Measurements from ENCODE around the gene CPTP.

CPTP gene

GRCh38 chr1:1324524-1325287 is at the start of gene CPTP, which contains the start of gene INTS11:
Gene CPTP (plus strand): TSS chr1:1324802. CDS start chr1:1326911, 2,109 bp downstream.
Gene INTS11 (minus strand): TSS chr1:1324660. CDS start chr1:1324608, 52 bp downstream.
- TF ChIP-seq, protein P1, sequence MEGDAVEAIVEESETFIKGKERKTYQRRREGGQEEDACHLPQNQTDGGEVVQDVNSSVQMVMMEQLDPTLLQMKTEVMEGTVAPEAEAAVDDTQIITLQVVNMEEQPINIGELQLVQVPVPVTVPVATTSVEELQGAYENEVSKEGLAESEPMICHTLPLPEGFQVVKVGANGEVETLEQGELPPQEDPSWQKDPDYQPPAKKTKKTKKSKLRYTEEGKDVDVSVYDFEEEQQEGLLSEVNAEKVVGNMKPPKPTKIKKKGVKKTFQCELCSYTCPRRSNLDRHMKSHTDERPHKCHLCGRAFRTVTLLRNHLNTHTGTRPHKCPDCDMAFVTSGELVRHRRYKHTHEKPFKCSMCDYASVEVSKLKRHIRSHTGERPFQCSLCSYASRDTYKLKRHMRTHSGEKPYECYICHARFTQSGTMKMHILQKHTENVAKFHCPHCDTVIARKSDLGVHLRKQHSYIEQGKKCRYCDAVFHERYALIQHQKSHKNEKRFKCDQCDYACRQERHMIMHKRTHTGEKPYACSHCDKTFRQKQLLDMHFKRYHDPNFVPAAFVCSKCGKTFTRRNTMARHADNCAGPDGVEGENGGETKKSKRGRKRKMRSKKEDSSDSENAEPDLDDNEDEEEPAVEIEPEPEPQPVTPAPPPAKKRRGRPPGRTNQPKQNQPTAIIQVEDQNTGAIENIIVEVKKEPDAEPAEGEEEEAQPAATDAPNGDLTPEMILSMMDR (IDR thresholded peaks at IDR 0.05) = peak; percentile 15
- Histone ChIP-seq H3K36me3 (peaks cover 46% of the 10 kb centered on the region), H3K27ac (peak within 1 kb of the TSS; percentile 82), H3K9me3 (no peaks in the 10 kb centered on the region), H3K27me3 (no peaks in the 10 kb centered on the region), H3K4me1 (ENCODE audit: control insufficient read depth in 1 of 2, insufficient read depth in 1 of 2, low read depth in 1 of 2, low read length in 1 of 2) (peaks cover 26 to 33% of the 10 kb centered on the region in 2 experiments), H3K4me3 (ENCODE audit: low read depth in 1 of 2, low read length in 1 of 2) (peak within 1 kb of the TSS; percentile 82 to 94)

- Histone ChIP-seq H3K9me3 (no peaks in the 10 kb centered on the region), H3K4me3 (ENCODE audit: low read depth in 1 of 2, low read length in 1 of 2) (peak overlapping the region in 1 of 2 experiments; percentile 94), H3K27ac (no peak overlapping the region), H3K36me3 (peaks cover 11% of the 10 kb centered on the region), H3K27me3 (no peaks in the 10 kb centered on the region), H3K4me1 (ENCODE audit: control insufficient read depth in 1 of 2, insufficient read depth in 1 of 2, low read depth in 1 of 2, low read length in 1 of 2) (peaks cover 29% of the 10 kb centered on the region in 2 experiments)
- TF ChIP-seq, protein P1 (IDR thresholded peaks at IDR 0.05) = no peak
Measured at GRCh38 chr1:1274931-1275431, 49.6 kb upstream of the CPTP start.

DNA sequence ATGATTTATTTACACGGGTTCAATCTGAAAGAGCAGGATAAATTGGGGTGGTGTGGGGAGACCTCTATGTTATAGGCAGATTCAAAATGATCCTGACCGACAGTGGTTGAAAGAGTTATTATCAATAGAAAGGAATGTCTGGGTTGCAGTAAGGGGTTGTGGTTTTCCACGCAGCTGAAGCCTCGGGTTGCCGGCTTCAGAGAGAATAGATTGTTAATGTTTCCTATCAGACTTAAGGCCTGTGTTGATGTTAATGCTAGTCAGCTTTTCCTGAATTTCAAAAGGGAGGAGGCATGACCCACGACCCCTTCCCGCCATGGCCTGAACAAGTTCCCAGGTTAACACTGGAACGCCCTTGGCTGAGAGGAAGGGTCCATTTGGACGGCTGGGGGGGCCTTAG is 48.8 kb upstream of the CPTP start:
- Histone ChIP-seq H3K27ac (no peak overlapping the region), H3K4me1 (ENCODE audit: control insufficient read depth in 1 of 2, insufficient read depth in 1 of 2, low read depth in 1 of 2, low read length in 1 of 2) (peaks cover 25 to 28% of the 10 kb centered on the region in 2 experiments), H3K4me3 (ENCODE audit: low read depth in 1 of 2, low read length in 1 of 2) (no peak overlapping the region), H3K9me3 (no peaks in the 10 kb centered on the region), H3K36me3 (peaks cover 7% of the 10 kb centered on the region), H3K27me3 (no peaks in the 10 kb centered on the region)
- TF ChIP-seq, protein P1 (IDR thresholded peaks at IDR 0.05) = no peak

GRCh38 chr1:1278620-1279019 is 46.0 kb upstream of the CPTP start:
- no peaks in the 10 kb centered on the region for H3K36me3 ChIP-seq

GRCh38 chr1:1279028-1279427 is 45.6 kb upstream of the CPTP start:
- no peaks in the 10 kb centered on the region for H3K9me3 ChIP-seq
- TF ChIP-seq, protein P1 (IDR thresholded peaks at IDR 0.05) = no peak
- no peak overlapping the region for H3K4me3 ChIP-seq (ENCODE audit: low read depth in 1 of 2, low read length in 1 of 2)
- H3K27me3 ChIP-seq = no peaks in the 10 kb centered on the region
- no peaks in the 10 kb centered on the region for H3K36me3 ChIP-seq
- H3K4me1 ChIP-seq (ENCODE audit: control insufficient read depth in 1 of 2, insufficient read depth in 1 of 2, low read depth in 1 of 2, low read length in 1 of 2) = peaks cover 6 to 7% of the 10 kb centered on the region in 2 experiments
- no peak overlapping the region for H3K27ac ChIP-seq

More at GRCh38 chr1:1278620-1279019, 46.0 kb upstream of the CPTP start:
- no peak overlapping the region for H3K4me3 ChIP-seq (ENCODE audit: low read depth in 1 of 2, low read length in 1 of 2)
- H3K4me1 ChIP-seq (ENCODE audit: control insufficient read depth in 1 of 2, insufficient read depth in 1 of 2, low read depth in 1 of 2, low read length in 1 of 2) = peaks cover 6 to 7% of the 10 kb centered on the region in 2 experiments
- H3K27me3 ChIP-seq = no peaks in the 10 kb centered on the region
- H3K9me3 ChIP-seq = no peaks in the 10 kb centered on the region
- H3K27ac ChIP-seq = no peak overlapping the region
- TF ChIP-seq, protein P1 (IDR thresholded peaks at IDR 0.05) = no peak
